T1000 (cell line): Measurements from ENCODE around the gene SLC25A40.
"Not testable (repeated sequence)": the region's sequence is repeated elsewhere in the genome, so short reads cannot be mapped to it uniquely, and the experiment has no call there.

Experiments used
- DNase-seq: peaks from one replicate; lab custom pipeline; 2025; ENCODE audit warnings: mixed read lengths; lab: John Stamatoyannopoulos, UW

SLC25A40 gene

DNA sequence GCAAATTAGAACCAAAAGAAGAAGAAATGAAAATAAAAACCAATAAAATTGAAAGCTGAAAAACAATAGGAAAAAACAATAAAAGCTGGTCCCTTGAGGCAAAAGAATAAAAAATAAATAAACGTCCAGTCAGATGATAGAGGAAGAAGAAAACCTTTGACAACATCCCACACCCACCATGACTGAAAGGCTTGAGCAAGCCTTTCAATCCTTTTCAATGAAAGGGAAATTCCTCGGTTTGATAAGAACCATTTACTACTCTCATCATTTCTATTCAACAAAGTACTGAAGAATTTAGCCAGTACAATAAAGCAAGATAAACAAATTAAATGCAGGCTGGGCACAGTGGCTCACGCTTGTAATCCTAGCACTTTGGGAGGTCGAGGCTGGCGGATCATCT, 3.8 kb downstream of the SLC25A40 start:
- no peak for DNase-seq

DNA sequence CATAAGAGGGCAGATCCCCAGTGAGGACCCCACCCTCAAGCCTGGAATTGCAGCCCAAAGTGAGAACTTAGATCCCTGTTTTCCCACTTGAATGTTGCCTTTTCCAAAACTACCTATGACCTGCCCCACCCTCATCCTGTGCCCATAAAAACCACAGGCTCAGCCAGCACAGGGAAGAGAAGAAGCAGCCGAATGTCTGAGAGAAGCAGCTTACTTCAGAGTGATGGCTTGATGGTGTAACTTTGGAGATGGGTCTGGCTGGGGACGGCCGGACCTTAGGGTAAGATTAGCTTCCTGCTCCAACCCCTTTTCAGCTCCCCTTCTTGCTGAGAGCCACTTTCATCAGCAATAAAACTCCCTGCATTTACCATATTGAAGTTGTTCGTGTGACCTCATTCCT, 5.7 kb downstream of the SLC25A40 start:
- no peak for DNase-seq

- not testable (repeated sequence) for DNase-seq
Measured at GRCh38 chr7:87866533-87866932, 9.6 kb downstream of the SLC25A40 start.

DNA sequence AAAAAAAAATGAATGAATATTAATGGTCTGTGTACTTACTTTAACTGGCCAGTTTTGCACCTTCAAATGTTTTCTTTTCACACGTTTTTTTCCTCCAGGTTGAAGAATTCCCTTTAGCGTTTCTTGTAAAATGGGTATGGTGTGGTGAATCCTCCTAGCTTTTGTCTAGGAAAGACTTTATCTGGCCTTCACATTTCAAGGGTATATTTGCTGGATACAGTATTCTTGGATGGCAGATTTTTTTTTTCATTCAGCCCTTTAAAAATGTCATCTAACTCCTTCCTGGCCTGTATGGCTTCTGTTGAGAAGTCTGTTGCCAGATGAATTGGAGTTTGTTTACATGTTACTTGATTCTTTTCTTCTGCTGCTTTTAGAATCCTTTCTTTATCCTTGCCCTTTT, 10.1 kb downstream of the SLC25A40 start:
- DNase-seq: no peak

DNA sequence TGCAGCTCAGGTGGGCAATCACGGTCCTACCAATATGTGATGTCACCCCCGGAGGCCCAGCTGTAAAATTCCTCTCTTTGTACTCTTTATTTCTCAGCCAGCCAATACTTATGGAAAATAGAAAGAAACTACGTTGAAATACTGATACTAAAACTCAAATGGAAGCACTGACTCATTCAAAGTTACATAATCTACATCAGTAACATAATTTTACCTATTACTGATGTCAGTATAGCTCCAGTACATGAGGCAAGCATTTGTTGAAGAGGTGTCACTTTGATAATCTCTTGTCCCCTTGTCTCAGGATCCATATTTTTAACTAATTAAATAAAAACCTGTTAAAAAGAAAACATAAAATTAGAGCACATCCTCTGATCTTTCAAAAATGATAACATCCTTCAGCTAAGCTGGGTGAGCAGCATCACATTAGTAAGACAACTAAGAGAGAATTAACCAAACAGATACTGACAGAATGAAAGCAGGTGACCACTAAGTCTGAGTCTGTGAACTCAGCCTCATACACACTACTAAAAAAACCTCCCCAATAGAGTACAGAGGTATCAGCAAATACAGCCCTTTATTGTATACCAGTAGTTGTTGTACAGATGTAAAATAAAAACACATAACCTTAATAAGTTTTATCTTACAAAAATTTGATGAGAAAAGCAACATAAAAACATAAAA, 17.6 kb downstream of the SLC25A40 start:
- DNase-seq: no peak

DNA sequence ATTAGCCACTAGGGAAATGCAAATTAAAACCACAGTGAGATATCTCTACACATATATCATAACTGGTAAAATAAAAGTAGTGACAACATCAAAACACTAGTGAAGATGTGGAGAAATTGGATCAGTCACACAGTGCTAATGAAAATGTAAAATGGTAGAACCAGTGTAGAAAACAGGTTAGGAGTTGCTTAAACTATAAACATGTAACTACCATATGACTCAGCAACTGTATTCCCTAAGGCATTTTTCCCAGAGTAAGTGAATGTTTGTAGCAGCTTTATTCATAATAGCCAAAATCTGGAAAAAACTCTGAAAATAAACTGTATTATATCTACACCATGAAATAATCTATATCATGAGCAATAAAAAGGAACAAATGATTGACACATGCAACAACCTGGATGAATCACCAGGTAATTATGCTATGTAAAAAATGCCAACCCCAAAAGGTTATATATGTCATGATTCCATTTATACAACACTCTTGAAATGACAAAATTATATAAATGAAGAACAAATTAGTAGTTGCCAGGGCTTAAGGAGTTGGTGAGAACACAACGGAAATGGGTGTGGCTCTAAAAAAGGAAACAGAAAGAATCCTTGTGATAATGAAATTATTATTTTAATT, 22.8 kb downstream of the SLC25A40 start:
- no peak for DNase-seq

GRCh38 chr7:87852306-87852705, 23.9 kb downstream of the SLC25A40 start:
- DNase-seq: no peak

DNA sequence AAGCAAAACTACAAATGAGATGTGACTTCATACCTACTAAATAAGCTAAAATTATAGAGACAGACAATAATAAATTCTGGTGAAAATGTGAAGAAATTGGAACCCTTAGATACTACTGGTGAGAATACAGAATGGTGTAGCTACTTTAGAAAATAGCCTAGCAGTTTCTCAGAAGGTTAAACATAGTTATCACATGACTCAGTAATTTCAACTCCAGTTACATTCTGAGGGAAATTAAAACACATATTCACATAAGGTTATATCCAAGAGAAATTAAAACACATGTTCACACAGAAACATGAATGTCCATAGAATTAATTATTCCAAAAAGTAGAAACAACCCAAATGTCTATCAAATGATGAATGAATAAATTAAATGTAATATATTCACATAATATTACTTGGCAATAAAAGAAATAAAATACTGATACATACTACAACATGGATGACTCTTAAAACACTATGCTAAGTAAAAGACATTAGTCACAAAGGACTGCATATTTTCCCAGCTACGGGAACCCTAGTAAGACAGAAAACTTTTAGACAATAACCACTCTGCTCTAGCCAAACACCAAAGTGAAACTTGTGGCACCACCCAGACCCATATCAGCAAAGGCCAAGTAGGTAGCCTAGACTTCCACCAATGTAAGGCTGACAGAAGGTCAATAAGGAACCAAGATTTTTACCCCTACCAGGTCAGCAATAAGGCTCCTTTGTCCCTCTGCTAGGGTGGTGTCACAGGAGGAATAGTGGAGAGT, 25.1 kb downstream of the SLC25A40 start:
- DNase-seq: no peak

GRCh38 chr7:87837597-87837996, 38.6 kb downstream of the SLC25A40 start:
- no peak for DNase-seq

DNA sequence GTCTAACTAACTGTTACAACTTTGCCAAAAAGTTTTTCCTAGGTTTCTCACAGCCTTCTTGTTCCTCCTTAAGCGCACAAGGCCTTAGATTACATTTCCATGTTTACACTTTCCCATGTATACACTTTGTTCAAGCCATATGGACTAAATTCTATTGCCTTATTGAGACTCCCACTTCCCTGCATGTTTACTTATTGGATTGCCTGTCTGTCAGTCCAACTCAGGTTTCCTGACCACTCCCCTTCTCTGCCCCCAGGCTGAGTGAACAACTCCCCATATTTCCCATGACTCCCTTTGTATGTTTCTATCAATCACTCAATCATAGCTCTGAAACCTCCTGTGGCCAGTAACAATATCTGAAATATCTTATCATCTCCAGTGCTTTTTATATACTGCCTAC, 43.0 kb downstream of the SLC25A40 start:
- DNase-seq: no peak

GRCh38 chr7:87831097-87831496, 45.1 kb downstream of the SLC25A40 start:
- DNase-seq: no peak

DNA sequence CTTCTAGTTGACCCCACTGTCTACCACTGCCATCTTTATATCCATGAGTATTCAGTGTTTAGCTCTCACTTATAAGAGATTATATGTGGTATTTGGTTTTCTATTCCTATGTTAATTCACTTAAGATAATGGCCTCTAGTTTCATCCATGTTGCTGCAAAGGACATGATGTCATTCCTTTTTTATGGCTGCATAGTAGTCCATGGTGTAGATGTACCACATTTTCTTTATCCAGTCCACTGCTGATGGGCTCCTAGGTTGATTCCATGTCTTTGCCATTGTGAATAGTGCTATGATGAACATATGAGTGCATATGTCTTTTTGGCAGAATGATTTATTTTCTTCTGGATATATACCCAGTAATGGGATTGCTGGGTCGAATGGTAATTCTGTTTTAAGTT, 47.8 kb downstream of the SLC25A40 start:
- DNase-seq: not testable (repeated sequence)

DNA sequence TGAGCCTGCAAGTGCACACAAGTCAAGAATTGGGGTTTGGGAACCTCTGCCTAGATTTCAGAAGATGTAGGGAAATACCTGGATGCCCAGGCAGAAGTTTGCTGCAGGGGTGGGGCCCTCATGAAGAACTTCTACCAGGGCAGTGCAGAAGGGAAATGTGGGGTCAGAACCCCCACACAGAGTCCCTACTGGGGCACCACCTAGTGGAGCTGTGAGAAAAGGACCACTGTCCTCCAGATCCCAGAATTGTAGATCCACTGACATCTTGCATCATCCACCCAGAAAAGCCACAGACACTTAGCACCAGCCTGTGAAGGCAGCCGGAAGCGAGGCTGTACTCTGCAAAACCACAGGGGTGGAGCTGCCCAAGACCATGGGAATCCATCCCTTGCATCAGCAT, 50.8 kb downstream of the SLC25A40 start:
- not testable (repeated sequence) for DNase-seq

GRCh38 chr7:87822056-87822455, 54.1 kb downstream of the SLC25A40 start:
- DNase-seq: not testable (repeated sequence)

DNA sequence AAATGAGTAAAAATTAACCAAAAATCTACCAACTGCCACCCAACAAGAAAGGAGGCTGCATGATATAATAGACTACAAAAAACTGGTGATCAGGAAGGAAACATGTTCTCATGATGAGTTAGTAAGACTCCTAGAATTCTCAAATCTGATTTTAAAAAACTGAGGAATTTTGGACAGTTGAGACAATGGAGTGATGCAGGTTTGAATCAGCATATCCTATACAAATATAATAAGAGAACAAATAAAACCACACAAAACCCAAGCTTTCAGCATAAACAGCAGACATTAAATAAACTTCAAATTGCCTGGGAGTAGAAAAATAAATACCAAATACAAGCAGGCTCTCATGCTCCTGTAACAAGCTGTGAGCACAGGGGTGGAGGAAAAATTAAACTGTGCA, 57.8 kb downstream of the SLC25A40 start:
- DNase-seq: no peak

DNA sequence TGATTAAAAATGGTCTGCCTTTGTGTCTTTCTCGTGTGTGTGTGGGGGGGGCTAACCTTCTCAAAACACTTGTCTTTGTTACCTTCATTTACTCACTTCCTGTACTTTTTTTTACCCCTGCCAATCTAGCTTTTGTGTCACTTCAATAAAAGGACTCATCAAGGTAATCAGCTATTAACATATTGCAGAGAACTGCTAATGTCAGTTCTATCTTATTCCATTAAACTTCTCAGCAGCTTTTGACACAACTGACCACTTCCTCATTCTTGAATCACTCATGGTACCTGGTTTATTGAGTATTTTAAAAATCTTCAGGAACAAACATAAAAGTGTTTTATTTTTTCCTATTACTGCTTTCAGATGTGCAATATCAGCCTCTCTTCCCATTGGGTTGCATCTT, 59.8 kb downstream of the SLC25A40 start:
- DNase-seq: no peak

- no peak for DNase-seq
Measured at GRCh38 chr7:87810726-87811125, 65.4 kb downstream of the SLC25A40 start.

- no peak for DNase-seq
Measured at GRCh38 chr7:87810130-87810529, 66.0 kb downstream of the SLC25A40 start.

DNA sequence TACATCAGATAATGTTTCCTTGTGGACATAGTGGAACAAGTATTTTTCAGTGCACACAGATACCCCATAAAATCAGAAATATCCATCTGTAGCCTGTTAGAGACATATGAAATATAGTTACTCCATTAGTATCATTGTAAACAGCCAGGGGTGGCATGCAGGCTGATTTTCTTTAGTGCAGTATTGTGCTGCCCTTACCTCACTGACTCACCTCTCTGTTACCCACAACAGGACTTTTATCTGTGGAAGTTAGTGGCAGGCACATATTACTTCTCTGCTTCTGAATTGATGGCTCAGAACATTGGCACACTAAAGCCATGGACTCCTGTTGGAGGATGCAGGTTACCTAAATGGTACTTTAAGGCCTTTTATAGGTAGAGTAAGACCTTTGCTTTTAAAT, 70.0 kb downstream of the SLC25A40 start:
- DNase-seq: no peak

DNA sequence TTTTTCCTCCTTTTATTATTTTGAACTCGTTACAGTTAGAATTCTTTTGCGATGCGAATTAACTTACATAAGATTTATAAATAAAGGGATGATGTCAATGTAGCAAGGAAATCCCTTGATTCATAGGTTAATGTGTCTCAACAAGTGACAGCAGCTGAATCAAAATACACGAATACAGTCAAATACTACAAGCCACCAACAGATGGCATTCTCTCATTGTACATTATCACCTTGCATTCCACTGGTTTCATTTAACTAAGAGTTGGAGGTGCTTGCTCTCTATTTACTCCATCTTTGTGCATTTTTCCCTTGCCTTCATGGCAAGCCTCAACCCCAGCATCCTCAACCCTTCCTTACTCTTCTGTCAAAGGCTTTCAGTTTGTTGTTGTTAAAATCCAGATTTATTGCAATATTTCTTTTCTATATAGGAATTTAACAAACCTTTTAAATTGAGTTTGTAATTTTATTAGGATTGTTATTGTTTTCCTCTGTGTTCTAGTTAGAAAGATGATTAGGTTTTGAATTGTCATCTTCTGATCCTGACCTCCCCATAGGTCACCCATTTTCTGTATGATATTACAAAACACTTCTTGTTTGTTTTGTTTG, 78.3 kb downstream of the SLC25A40 start:
- DNase-seq: no peak

- DNase-seq: no peak
Measured at GRCh38 chr7:87797395-87797794, 78.8 kb downstream of the SLC25A40 start.

GRCh38 chr7:87785368-87785995, 90.7 kb downstream of the SLC25A40 start:
- no peak for DNase-seq
